Loucy (cell line): ENCODE measurements around the gene EXOC3L1.

Source experiments
- H2AFZ ChIP-seq: fragments of 200-600 bp; sonication (generic); 2 replicates; pipeline ENCODE4 v1.6.0; 2016; ENCODE audit warnings: antibody characterized with exemption, mild to moderate bottlenecking, low read length, moderate library complexity
- H3F3A ChIP-seq: fragments of 200-600 bp; 2 replicates; pipeline ENCODE4 v1.6.0; 2016; ENCODE audit warnings: antibody characterized with exemption, low read depth, mild to moderate bottlenecking
- H3K27me3 ChIP-seq: fragments of 200-600 bp; sonication (generic); 2 replicates; pipeline ENCODE4 v1.6.1; 2014; ENCODE audit warnings: low read length, mild to moderate bottlenecking; ENCODE audit not compliant: insufficient read depth, poor library complexity, severe bottlenecking
- H3K36me3 ChIP-seq: fragments of 200-600 bp; sonication (generic); 2 replicates; pipeline ENCODE4 v1.6.1; 2016; ENCODE audit warnings: low read length; ENCODE audit not compliant: insufficient read depth
- H3K4me1 ChIP-seq: fragments of 200-600 bp; sonication (generic); 2 replicates; pipeline ENCODE4 v1.5.1; 2014; ENCODE audit warnings: low read length, mild to moderate bottlenecking; ENCODE audit not compliant: insufficient read depth, poor library complexity, severe bottlenecking
- H3K4me2 ChIP-seq: fragments of 200-600 bp; sonication (generic); 2 replicates; pipeline ENCODE4 v1.6.0; 2014; ENCODE audit warnings: antibody characterized with exemption, low read length, low read depth, mild to moderate bottlenecking; ENCODE audit not compliant: poor library complexity, severe bottlenecking
- H3K4me3 ChIP-seq: fragments of 200-600 bp; sonication (generic); 2 replicates; pipeline ENCODE4 v1.5.1; 2014; ENCODE audit warnings: low read length, mild to moderate bottlenecking, mixed read lengths; ENCODE audit not compliant: poor library complexity, severe bottlenecking
- H3K79me2 ChIP-seq: fragments of 200-600 bp; sonication (generic); 2 replicates; pipeline ENCODE4 v1.6.1; 2014; ENCODE audit warnings: low read length; ENCODE audit not compliant: insufficient read depth
- H3K9ac ChIP-seq: fragments of 200-600 bp; sonication (generic); 2 replicates; pipeline ENCODE4 v1.6.0; 2014; ENCODE audit warnings: mild to moderate bottlenecking, low read depth, low read length, moderate library complexity; ENCODE audit not compliant: poor library complexity, severe bottlenecking
- H3K9me2 ChIP-seq: fragments of 200-600 bp; sonication (generic); replicated peaks from 2 replicates; pipeline ENCODE4 v1.6.1; 2016; ENCODE audit warnings: low read depth, low read length, mixed read lengths
- H3K9me3 ChIP-seq: fragments of 200-600 bp; sonication (generic); 2 replicates; pipeline ENCODE4 v1.6.1; 2014; ENCODE audit warnings: mild to moderate bottlenecking, antibody characterized with exemption, low read length, low read depth; ENCODE audit not compliant: insufficient read depth
- H4K20me1 ChIP-seq: fragments of 200-600 bp; sonication (generic); 2 replicates; pipeline ENCODE4 v1.6.0; 2014; ENCODE audit warnings: antibody characterized with exemption, low read length, mild to moderate bottlenecking; ENCODE audit not compliant: insufficient read depth, poor library complexity, severe bottlenecking
- CTCF ChIP-seq: fragments of 200-600 bp; sonication (generic); conservative IDR thresholded peaks from 2 replicates; pipeline ENCODE4 v1.5.1; 2014; ENCODE audit warnings: mild to moderate bottlenecking, antibody characterized with exemption, low read length
- EZH2phosphoT487 ChIP-seq: fragments of 200-600 bp; IDR thresholded peaks from 2 replicates; pipeline ENCODE4 v1.6.1; 2018; ENCODE audit warnings: antibody characterized with exemption, mild to moderate bottlenecking, moderate library complexity, borderline replicate concordance

EXOC3L1 gene

GRCh38 chr16:67167588-67167987 is 22.3 kb downstream of the EXOC3L1 start:
- Histone ChIP-seq H3K79me2 (no peaks in the 10 kb centered on the region), H3K9me3 (no peaks in the 10 kb centered on the region), H3K9ac (no peak overlapping the region), H3F3A (no peaks in the 10 kb centered on the region), H3K27me3 (no peaks in the 10 kb centered on the region), H3K9me2 (no peaks in the 10 kb centered on the region), H3K4me1 (peaks cover 13% of the 10 kb centered on the region), H3K4me3 (no peak overlapping the region), H3K4me2 (no peak overlapping the region), H3K36me3 (no peaks in the 10 kb centered on the region), H4K20me1 (no peaks in the 10 kb centered on the region), H2AFZ (no peak overlapping the region)
- TF ChIP-seq EZH2phosphoT487, result no peak
- TF ChIP-seq CTCF, result no peak

- Histone ChIP-seq H3K36me3 (no peaks in the 10 kb centered on the region), H3K4me3 (no peak overlapping the region), H3F3A (no peaks in the 10 kb centered on the region), H3K4me2 (no peak overlapping the region), H4K20me1 (no peaks in the 10 kb centered on the region), H3K27me3 (no peaks in the 10 kb centered on the region), H3K9me2 (no peaks in the 10 kb centered on the region), H3K9me3 (no peaks in the 10 kb centered on the region), H3K79me2 (no peaks in the 10 kb centered on the region), H3K4me1 (peaks cover 13% of the 10 kb centered on the region), H3K9ac (no peak overlapping the region), H2AFZ (no peak overlapping the region)
- TF ChIP-seq EZH2phosphoT487 (no peak), CTCF (no peak)
Observed at GRCh38 chr16:67166598-67167168, 23.3 kb downstream of the EXOC3L1 start.

- Histone ChIP-seq H3K36me3 (no peaks in the 10 kb centered on the region), H3K9me3 (no peaks in the 10 kb centered on the region), H3K79me2 (no peaks in the 10 kb centered on the region), H3K4me1 (peaks cover 13% of the 10 kb centered on the region), H3K9me2 (no peaks in the 10 kb centered on the region), H3K4me2 (no peak overlapping the region), H3K9ac (no peak overlapping the region), H3K27me3 (no peaks in the 10 kb centered on the region), H2AFZ (no peak overlapping the region), H4K20me1 (no peaks in the 10 kb centered on the region), H3F3A (no peaks in the 10 kb centered on the region), H3K4me3 (no peak overlapping the region)
- no peak for TF ChIP-seq CTCF
- no peak for TF ChIP-seq EZH2phosphoT487
Observed at GRCh38 chr16:67166110-67166547, 23.8 kb downstream of the EXOC3L1 start.
